H9 (cell line): Measurements from ENCODE around the gene CHN2. TPM values are rescaled to one million over a fixed set of nuclear protein-coding genes. Genes with fewer than 3 reads are reported as not detected.
"Not testable (repeated sequence)": the region's sequence is repeated elsewhere in the genome, so short reads cannot be mapped to it uniquely, and the experiment has no call there.

ENCODE experiments used
- DNase-seq: peaks from one replicate; pipeline ENCODE4 v3.0.0-alpha.2; 2017
- H2AFZ ChIP-seq: one replicate; pipeline ENCODE4 v1.6.1; 2013; ENCODE audit warnings: mild to moderate bottlenecking, low read length, control low read depth, moderate library complexity
- H2AK5ac ChIP-seq: 2 replicates; pipeline ENCODE4 v1.6.1; 2013; ENCODE audit warnings: low read length, control low read depth, mixed read lengths; ENCODE audit not compliant: insufficient read length
- H2BK120ac ChIP-seq: one replicate; pipeline ENCODE4 v1.6.1; 2013; ENCODE audit warnings: low read depth, mild to moderate bottlenecking, low read length, control low read depth, inconsistent platforms; ENCODE audit not compliant: poor library complexity, severe bottlenecking
- H2BK12ac ChIP-seq: 2 replicates; pipeline ENCODE4 v1.6.1; 2013; ENCODE audit warnings: low read length, control low read depth, mixed read lengths, low read depth; ENCODE audit not compliant: insufficient read length
- H2BK15ac ChIP-seq: 2 replicates; pipeline ENCODE4 v1.6.1; 2013; ENCODE audit warnings: low read depth, low read length, control low read depth
- H2BK20ac ChIP-seq: one replicate; pipeline ENCODE4 v1.6.1; 2013; ENCODE audit warnings: low read depth, mild to moderate bottlenecking, low read length, control low read depth, inconsistent platforms; ENCODE audit not compliant: poor library complexity, severe bottlenecking
- H2BK5ac ChIP-seq: 2 replicates; pipeline ENCODE4 v1.6.1; 2013; ENCODE audit warnings: low read length, control low read depth, mixed read lengths; ENCODE audit not compliant: insufficient read length
- H3K14ac ChIP-seq: 2 replicates; pipeline ENCODE4 v1.6.1; 2013; ENCODE audit warnings: low read length, control low read depth; ENCODE audit not compliant: insufficient read depth
- H3K18ac ChIP-seq: 2 replicates; pipeline ENCODE4 v1.6.1; 2013; ENCODE audit warnings: low read depth, mild to moderate bottlenecking, mixed read lengths, low read length, control low read depth; ENCODE audit not compliant: insufficient read length
- H3K23ac ChIP-seq: 2 replicates; pipeline ENCODE4 v1.6.1; 2013; ENCODE audit warnings: low read length, control low read depth, mixed read lengths, low read depth; ENCODE audit not compliant: insufficient read length
- H3K23me2 ChIP-seq: 2 replicates; pipeline ENCODE4 v1.6.1; 2013; ENCODE audit warnings: low read depth, mild to moderate bottlenecking, mixed read lengths, low read length, control low read depth; ENCODE audit not compliant: insufficient read length, poor library complexity, severe bottlenecking
- H3K27ac ChIP-seq: 2 replicates; pipeline ENCODE4 v1.5.1; 2013; ENCODE audit warnings: low read length, control low read depth, mixed read lengths, low read depth; ENCODE audit not compliant: insufficient read length
- H3K27me3 ChIP-seq: 2 replicates; pipeline ENCODE4 v1.6.1; 2013; ENCODE audit warnings: low read length, control low read depth, inconsistent platforms; ENCODE audit not compliant: insufficient read depth
- H3K4ac ChIP-seq: 2 replicates; pipeline ENCODE4 v1.6.1; 2013; ENCODE audit warnings: low read depth, mild to moderate bottlenecking, control low read depth, inconsistent platforms, low read length, moderate library complexity
- H3K4me1 ChIP-seq: 2 replicates; pipeline ENCODE4 v1.6.1; 2013; ENCODE audit warnings: low read length, control low read depth, inconsistent platforms; ENCODE audit not compliant: insufficient read depth
- H3K4me2 ChIP-seq: 2 replicates; pipeline ENCODE4 v1.6.1; 2013; ENCODE audit warnings: low read length, control low read depth, mixed read lengths; ENCODE audit not compliant: insufficient read length, insufficient read depth
- H3K56ac ChIP-seq: 2 replicates; pipeline ENCODE4 v1.6.1; 2013; ENCODE audit warnings: low read depth, mild to moderate bottlenecking, mixed read lengths, low read length, control low read depth; ENCODE audit not compliant: insufficient read length
- H3K79me1 ChIP-seq: 2 replicates; pipeline ENCODE4 v1.6.1; 2013; ENCODE audit warnings: low read depth, mild to moderate bottlenecking, moderate library complexity, low read length, control low read depth, inconsistent platforms; ENCODE audit not compliant: insufficient read depth, poor library complexity, severe bottlenecking
- H3K79me2 ChIP-seq: 2 replicates; pipeline ENCODE4 v1.6.1; 2013; ENCODE audit warnings: low read length, control low read depth, inconsistent platforms; ENCODE audit not compliant: insufficient read depth
- H3K9ac ChIP-seq: 2 replicates; pipeline ENCODE4 v1.6.1; 2013; ENCODE audit warnings: low read length, control low read depth, mixed read lengths; ENCODE audit not compliant: insufficient read length; ENCODE audit errors: extremely low read depth
- H3K9me3 ChIP-seq: one replicate; pipeline ENCODE4 v1.6.1; 2013; ENCODE audit warnings: low read depth, low read length, inconsistent platforms; ENCODE audit not compliant: control insufficient read depth
- H3T11ph ChIP-seq: one replicate; pipeline ENCODE4 v1.6.1; 2013; ENCODE audit warnings: mild to moderate bottlenecking, low read length, control low read depth, inconsistent platforms
- H4K20me1 ChIP-seq: one replicate; pipeline ENCODE4 v1.6.1; 2013; ENCODE audit not compliant: control insufficient read depth, insufficient read length, insufficient read depth
- H4K5ac ChIP-seq: 2 replicates; pipeline ENCODE4 v1.6.1; 2013; ENCODE audit warnings: low read depth, mild to moderate bottlenecking, mixed read lengths, low read length, control low read depth; ENCODE audit not compliant: insufficient read length
- H4K8ac ChIP-seq: replicated peaks from 2 replicates; pipeline ENCODE4 v1.6.1; 2013; ENCODE audit warnings: low read length, control low read depth, mixed read lengths, low read depth; ENCODE audit not compliant: insufficient read length
- H4K91ac ChIP-seq: 2 replicates; pipeline ENCODE4 v1.6.1; 2013; ENCODE audit warnings: low read depth, mild to moderate bottlenecking, moderate library complexity, mixed read lengths, low read length, control low read depth; ENCODE audit not compliant: insufficient read length
- H3K27ac Mint-ChIP-seq, 3 experiments: 2 replicates in 2 of 3; 3 replicates in 1 of 3; pipeline ENCODE4 v1.8.0; 2020 to 2021; ENCODE audit warnings: mixed read lengths in 3 of 3, mild to moderate bottlenecking in 1 of 3, moderate library complexity in 1 of 3
- H3K27me3 Mint-ChIP-seq: 2 replicates; pipeline ENCODE4 v1.8.0; 2021; ENCODE audit warnings: low read depth, mild to moderate bottlenecking, moderate library complexity, mixed read lengths
- H3K36me3 Mint-ChIP-seq, 3 experiments: 2 replicates in 2 of 3; 3 replicates in 1 of 3; pipeline ENCODE4 v1.8.0; 2020 to 2021; ENCODE audit warnings: low read depth in 3 of 3, mixed read lengths in 3 of 3; ENCODE audit not compliant: insufficient read depth in 1 of 3
- H3K4me1 Mint-ChIP-seq, 2 experiments: 2 replicates each; pipeline ENCODE4 v1.8.0; 2020; ENCODE audit warnings: mixed read lengths in 2 of 2
- H3K4me3 Mint-ChIP-seq, 2 experiments: 2 replicates in 1 of 2; 3 replicates in 1 of 2; pipeline ENCODE4 v1.8.0; 2020 to 2021; ENCODE audit warnings: mild to moderate bottlenecking in 2 of 2, mixed read lengths in 2 of 2, moderate library complexity in 1 of 2
- H3K9me3 Mint-ChIP-seq, 2 experiments: 2 replicates in 1 of 2; 3 replicates in 1 of 2; pipeline ENCODE4 v1.8.0; 2020; ENCODE audit warnings: mild to moderate bottlenecking in 2 of 2, mixed read lengths in 2 of 2, moderate library complexity in 1 of 2
- WGBS: extraction: QIAGEN DNeasy Blood & Tissue Kit; methylation state at CpG from one replicate; pipeline ENCODE4 v1.1.7; 2013; ENCODE audit warnings: missing lambda C conversion rate, low lambda C conversion rate, mixed read lengths; ENCODE audit not compliant: insufficient read length; ENCODE audit errors: extremely low coverage; 5-methylcytosine and 5-hydroxymethylcytosine counted together
- total RNA-seq: library from RNA; stranded (reverse); gene quantifications from 2 replicates; pipeline ENCODE4 v1.2.1, GENCODE V29; 2021
- TF ChIP-seq, protein P1 (sequence below): fragments of 200-600 bp; sonication (generic); conservative IDR thresholded peaks from 3 replicates; pipeline ENCODE4 v1.8.0; 2021; ENCODE audit warnings: antibody characterized with exemption, mild to moderate bottlenecking

Gene CHN2
- total RNA-seq, 1 experiment from 2014 or later, result 3.3 TPM

GRCh38 chr7:29209745-29210144 lies 15.2 kb downstream of the CHN2 start:
- WGBS, result no CpG with 5 or more reads among the region's 3 CpGs
- Histone ChIP-seq H3K56ac (no peak overlapping the region), H3K79me1 (no peaks in the 10 kb centered on the region), H3K9ac (no peak overlapping the region), H3T11ph (no peak overlapping the region), H3K14ac (no peak overlapping the region), H3K27ac (no peak overlapping the region), H3K4me2 (no peak overlapping the region), H3K4me1 (no peaks in the 10 kb centered on the region), H3K79me2 (no peaks in the 10 kb centered on the region), H2AK5ac (no peak overlapping the region), H4K20me1 (no peaks in the 10 kb centered on the region), H2BK15ac (no peak overlapping the region), H4K8ac (no peak overlapping the region), H3K9me3 (no peaks in the 10 kb centered on the region), H3K27me3 (no peaks in the 10 kb centered on the region), H3K23me2 (no peaks in the 10 kb centered on the region), H4K91ac (no peak overlapping the region), H2BK5ac (no peak overlapping the region), H2AFZ (no peak overlapping the region), H3K4ac (no peak overlapping the region), H4K5ac (no peak overlapping the region), H2BK120ac (no peak overlapping the region), H3K18ac (no peak overlapping the region), H2BK12ac (no peak overlapping the region), H2BK20ac (no peak overlapping the region), H3K23ac (no peak overlapping the region)
- H3K36me3 Mint-ChIP-seq, result no peaks in the 10 kb centered on the region
- DNase-seq, result no peak
- peaks cover 9 to 12% of the 10 kb centered on the region in 2 experiments for H3K4me1 Mint-ChIP-seq
- no peak overlapping the region for H3K4me3 Mint-ChIP-seq
- TF ChIP-seq, protein P1, sequence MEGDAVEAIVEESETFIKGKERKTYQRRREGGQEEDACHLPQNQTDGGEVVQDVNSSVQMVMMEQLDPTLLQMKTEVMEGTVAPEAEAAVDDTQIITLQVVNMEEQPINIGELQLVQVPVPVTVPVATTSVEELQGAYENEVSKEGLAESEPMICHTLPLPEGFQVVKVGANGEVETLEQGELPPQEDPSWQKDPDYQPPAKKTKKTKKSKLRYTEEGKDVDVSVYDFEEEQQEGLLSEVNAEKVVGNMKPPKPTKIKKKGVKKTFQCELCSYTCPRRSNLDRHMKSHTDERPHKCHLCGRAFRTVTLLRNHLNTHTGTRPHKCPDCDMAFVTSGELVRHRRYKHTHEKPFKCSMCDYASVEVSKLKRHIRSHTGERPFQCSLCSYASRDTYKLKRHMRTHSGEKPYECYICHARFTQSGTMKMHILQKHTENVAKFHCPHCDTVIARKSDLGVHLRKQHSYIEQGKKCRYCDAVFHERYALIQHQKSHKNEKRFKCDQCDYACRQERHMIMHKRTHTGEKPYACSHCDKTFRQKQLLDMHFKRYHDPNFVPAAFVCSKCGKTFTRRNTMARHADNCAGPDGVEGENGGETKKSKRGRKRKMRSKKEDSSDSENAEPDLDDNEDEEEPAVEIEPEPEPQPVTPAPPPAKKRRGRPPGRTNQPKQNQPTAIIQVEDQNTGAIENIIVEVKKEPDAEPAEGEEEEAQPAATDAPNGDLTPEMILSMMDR, result no peak
- H3K27me3 Mint-ChIP-seq, result peaks cover 8% of the 10 kb centered on the region
- 0 out of 7 replicates have a peak overlapping the region, but pooled peaks of 1 of the 3 experiments have one; percentile 4 for H3K27ac Mint-ChIP-seq
- H3K9me3 Mint-ChIP-seq, result no peaks in the 10 kb centered on the region; a peak in 1 of 5 replicates

- not testable (repeated sequence) for H3K23me2 ChIP-seq, H2BK5ac ChIP-seq, H3K4me1 ChIP-seq, H3K27ac ChIP-seq, H3K79me2 ChIP-seq, H3K14ac ChIP-seq, H3K9me3 Mint-ChIP-seq, H2BK15ac ChIP-seq, H3K79me1 ChIP-seq, H3K9me3 ChIP-seq, H3K4me3 Mint-ChIP-seq, H3K27ac Mint-ChIP-seq, H3K18ac ChIP-seq, H3K56ac ChIP-seq, H3K4me2 ChIP-seq, H3K27me3 Mint-ChIP-seq, H3K23ac ChIP-seq, H2BK20ac ChIP-seq, H2BK12ac ChIP-seq, H3K36me3 Mint-ChIP-seq, DNase-seq, H2AK5ac ChIP-seq, H4K91ac ChIP-seq, H4K5ac ChIP-seq, H2BK120ac ChIP-seq, H3K27me3 ChIP-seq, H2AFZ ChIP-seq, H3T11ph ChIP-seq, H4K20me1 ChIP-seq, H3K9ac ChIP-seq, H4K8ac ChIP-seq, H3K4ac ChIP-seq
- H3K4me1 Mint-ChIP-seq, result peaks cover 19 to 21% of the 10 kb centered on the region in 2 experiments
- WGBS, result no CpG with 5 or more reads among the region's 2 CpGs
Observed at GRCh38 chr7:29212736-29213135, 18.2 kb downstream of the CHN2 start.
